Endodermal cell (in vitro differentiated cells): Measurements from ENCODE around the gene PLXNB2. TPM values are rescaled to one million over a fixed set of nuclear protein-coding genes. Genes with fewer than 3 reads are reported as not detected.

Experiments
- DNase-seq: peaks from one replicate; pipeline ENCODE4 v3.0.0-alpha.2; 2017
- H3K27ac ChIP-seq: 2 replicates; pipeline ENCODE4 v1.5.1; 2013; ENCODE audit warnings: mild to moderate bottlenecking, low read depth, low read length, moderate library complexity
- H3K27me3 ChIP-seq: 2 replicates; pipeline ENCODE4 v1.6.1; 2013; ENCODE audit warnings: mild to moderate bottlenecking, low read length, moderate library complexity; ENCODE audit not compliant: insufficient read depth, control insufficient read depth, poor library complexity, severe bottlenecking
- H3K36me3 ChIP-seq: 2 replicates; pipeline ENCODE4 v1.7.0; 2013; ENCODE audit warnings: mild to moderate bottlenecking, low read length, moderate library complexity; ENCODE audit not compliant: control insufficient read depth, insufficient read depth
- H3K4me1 ChIP-seq: one replicate; pipeline ENCODE4 v1.7.0; 2013; ENCODE audit warnings: low read length; ENCODE audit not compliant: control insufficient read depth, insufficient read depth
- H3K4me3 ChIP-seq: 2 replicates; pipeline ENCODE4 v1.5.1; 2013; ENCODE audit warnings: mild to moderate bottlenecking, low read length, moderate library complexity
- H3K9ac ChIP-seq: 2 replicates; pipeline ENCODE4 v1.6.1; 2013; ENCODE audit warnings: mild to moderate bottlenecking, low read length, moderate library complexity; ENCODE audit not compliant: poor library complexity, severe bottlenecking; ENCODE audit errors: extremely low read depth
- H3K9me3 ChIP-seq: 2 replicates; pipeline ENCODE4 v1.6.1; 2013; ENCODE audit warnings: mild to moderate bottlenecking, low read length, moderate library complexity; ENCODE audit not compliant: control insufficient read depth
- H3K27ac Mint-ChIP-seq: 2 replicates; pipeline ENCODE4 v1.8.0; 2020; ENCODE audit warnings: mixed read lengths
- H3K27me3 Mint-ChIP-seq: 2 replicates; pipeline ENCODE4 v1.8.0; 2021; ENCODE audit warnings: mild to moderate bottlenecking, mixed read lengths; ENCODE audit not compliant: insufficient read depth
- H3K36me3 Mint-ChIP-seq: 2 replicates; pipeline ENCODE4 v1.8.0; 2020; ENCODE audit warnings: low read depth, mixed read lengths
- H3K4me1 Mint-ChIP-seq: 2 replicates; pipeline ENCODE4 v1.8.0; 2020; ENCODE audit warnings: mixed read lengths
- H3K4me3 Mint-ChIP-seq: 2 replicates; pipeline ENCODE4 v1.8.0; 2020; ENCODE audit warnings: mild to moderate bottlenecking, moderate library complexity, mixed read lengths
- H3K9me3 Mint-ChIP-seq: 2 replicates; pipeline ENCODE4 v1.8.0; 2020; ENCODE audit warnings: mild to moderate bottlenecking, mixed read lengths
- WGBS, 2 experiments: methylation state at CpG; one replicate each; pipeline versions ENCODE4 v1.1.5 to v1.1.7; 2013; ENCODE audit warnings: missing lambda C conversion rate in 2 of 2, mixed read lengths in 1 of 2; ENCODE audit not compliant: insufficient coverage in 1 of 2, insufficient read length in 1 of 2; 5-methylcytosine and 5-hydroxymethylcytosine counted together
- long read RNA-seq, 4 experiments: library from polyadenylated mRNA in 2 of 4; library from RNA in 1 of 4; library from capped mRNA in 1 of 4; stranded (forward) in 3 of 4; unstranded in 1 of 4; transcript quantifications; one replicate each; pipeline ENCODE4 v2.0.0, GENCODE V29; 2020 to 2021; ENCODE audit warnings: inconsistent platforms in 1 of 4
- polyA plus RNA-seq, 2 experiments: library from polyadenylated mRNA; stranded (reverse); fragments of 50-300 nt; gene quantifications; one replicate each; pipeline ENCODE4 v1.2.3, GENCODE V29; 2013
- total RNA-seq, 2 donors: library from RNA; stranded (reverse); fragmentation: NEBNext Ultra II Directional in 1 of 2; extraction: Animal tissue kit (Norgen Biotek cat#: 25700) in 1 of 2; gene quantifications; 2 replicates in 1 of 2; 3 replicates in 1 of 2; pipeline ENCODE4 v1.2.1, GENCODE V29; 2021
- TF ChIP-seq, protein P1 (sequence below): fragments of 200-600 bp; sonication (generic); conservative IDR thresholded peaks from 2 replicates; pipeline ENCODE4 v1.5.0; 2021; ENCODE audit warnings: antibody characterized with exemption, mild to moderate bottlenecking

Gene PLXNB2, protein sequence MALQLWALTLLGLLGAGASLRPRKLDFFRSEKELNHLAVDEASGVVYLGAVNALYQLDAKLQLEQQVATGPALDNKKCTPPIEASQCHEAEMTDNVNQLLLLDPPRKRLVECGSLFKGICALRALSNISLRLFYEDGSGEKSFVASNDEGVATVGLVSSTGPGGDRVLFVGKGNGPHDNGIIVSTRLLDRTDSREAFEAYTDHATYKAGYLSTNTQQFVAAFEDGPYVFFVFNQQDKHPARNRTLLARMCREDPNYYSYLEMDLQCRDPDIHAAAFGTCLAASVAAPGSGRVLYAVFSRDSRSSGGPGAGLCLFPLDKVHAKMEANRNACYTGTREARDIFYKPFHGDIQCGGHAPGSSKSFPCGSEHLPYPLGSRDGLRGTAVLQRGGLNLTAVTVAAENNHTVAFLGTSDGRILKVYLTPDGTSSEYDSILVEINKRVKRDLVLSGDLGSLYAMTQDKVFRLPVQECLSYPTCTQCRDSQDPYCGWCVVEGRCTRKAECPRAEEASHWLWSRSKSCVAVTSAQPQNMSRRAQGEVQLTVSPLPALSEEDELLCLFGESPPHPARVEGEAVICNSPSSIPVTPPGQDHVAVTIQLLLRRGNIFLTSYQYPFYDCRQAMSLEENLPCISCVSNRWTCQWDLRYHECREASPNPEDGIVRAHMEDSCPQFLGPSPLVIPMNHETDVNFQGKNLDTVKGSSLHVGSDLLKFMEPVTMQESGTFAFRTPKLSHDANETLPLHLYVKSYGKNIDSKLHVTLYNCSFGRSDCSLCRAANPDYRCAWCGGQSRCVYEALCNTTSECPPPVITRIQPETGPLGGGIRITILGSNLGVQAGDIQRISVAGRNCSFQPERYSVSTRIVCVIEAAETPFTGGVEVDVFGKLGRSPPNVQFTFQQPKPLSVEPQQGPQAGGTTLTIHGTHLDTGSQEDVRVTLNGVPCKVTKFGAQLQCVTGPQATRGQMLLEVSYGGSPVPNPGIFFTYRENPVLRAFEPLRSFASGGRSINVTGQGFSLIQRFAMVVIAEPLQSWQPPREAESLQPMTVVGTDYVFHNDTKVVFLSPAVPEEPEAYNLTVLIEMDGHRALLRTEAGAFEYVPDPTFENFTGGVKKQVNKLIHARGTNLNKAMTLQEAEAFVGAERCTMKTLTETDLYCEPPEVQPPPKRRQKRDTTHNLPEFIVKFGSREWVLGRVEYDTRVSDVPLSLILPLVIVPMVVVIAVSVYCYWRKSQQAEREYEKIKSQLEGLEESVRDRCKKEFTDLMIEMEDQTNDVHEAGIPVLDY (N-terminal part only)
- total RNA-seq, result 10 to 100 TPM; 94.7 to 97.7 TPM
- polyA plus RNA-seq (2013, experiment 1 of 2), result 108 TPM
- polyA plus RNA-seq (2013, experiment 2 of 2), result 109 TPM
- long read RNA-seq, experiment 1, partial matches to known transcripts, result 18 of 21 reads
- long read RNA-seq, experiment 1, other reads (novel, unspliced or antisense), result 2 of 21 reads
- long read RNA-seq, experiment 2, full-length matches to known transcripts, result 8 of 79 reads
- long read RNA-seq, experiment 2, partial matches to known transcripts, result 42 of 79 reads
- long read RNA-seq, experiment 2, other reads (novel, unspliced or antisense), result 29 of 79 reads
- long read RNA-seq, experiment 3, full-length matches to known transcripts, result 14 of 102 reads
- long read RNA-seq, experiment 3, partial matches to known transcripts, result 42 of 102 reads
- long read RNA-seq, experiment 3, other reads (novel, unspliced or antisense), result 46 of 102 reads
- long read RNA-seq, experiment 4, partial matches to known transcripts, result 1 of 1 reads
- long read RNA-seq, experiment 4, other reads (novel, unspliced or antisense), result 0 of 1 reads

DNA sequence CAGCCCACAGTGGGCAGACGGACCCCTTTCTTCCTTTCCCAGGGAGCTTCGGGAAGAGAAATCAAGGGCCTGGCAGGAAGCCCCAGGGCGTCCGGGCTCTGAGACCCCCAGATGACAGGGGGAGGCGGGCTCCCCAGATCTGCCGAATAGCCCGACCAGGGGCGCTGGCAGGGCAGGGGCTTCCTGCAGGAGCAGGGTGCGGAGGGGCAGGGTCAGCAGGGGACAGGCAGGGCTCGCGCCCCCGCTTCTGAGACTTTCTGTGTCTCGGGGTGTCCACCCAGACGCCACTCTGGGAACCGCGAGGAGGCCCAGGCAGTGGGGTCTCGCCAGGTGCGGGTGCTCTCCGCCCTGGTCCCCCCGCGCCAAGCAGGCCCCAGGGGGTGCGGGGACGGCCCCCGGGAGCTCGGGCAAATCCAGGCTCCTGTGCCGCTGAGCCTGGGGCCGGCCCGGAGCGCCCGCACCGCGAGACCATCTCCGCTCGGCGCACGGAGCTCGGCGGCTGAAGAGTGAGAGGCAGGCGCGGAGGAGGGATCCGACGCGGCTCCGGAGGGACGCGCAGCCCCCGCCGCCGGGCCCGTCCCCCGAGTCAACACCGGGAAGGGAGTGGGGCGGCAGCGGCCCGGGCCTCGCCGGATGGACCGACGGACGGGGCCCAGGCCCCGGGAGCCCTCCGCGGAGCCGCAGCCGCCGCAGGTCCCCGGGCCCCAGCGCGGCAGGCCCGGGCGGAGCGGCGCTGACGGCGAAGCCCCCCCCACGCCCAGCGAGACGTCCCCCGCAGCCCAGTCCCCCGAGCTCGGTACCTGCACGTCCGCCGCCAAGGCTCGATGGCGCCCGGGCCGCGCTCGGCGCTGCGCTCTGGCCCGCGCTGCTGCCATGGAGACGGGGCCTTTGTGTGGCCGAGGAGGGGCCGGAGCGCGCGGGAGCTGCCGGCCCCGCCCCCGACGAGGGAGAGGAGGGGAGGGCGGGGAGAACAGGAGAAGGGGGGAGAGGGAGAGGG lies at the start of gene PLXNB2:
PLXNB2 (minus strand) TSS at position 894 of the 997 bp plus-strand sequence. CDS start 17,062 bp downstream, outside the sequence.
- TF ChIP-seq, protein P1, sequence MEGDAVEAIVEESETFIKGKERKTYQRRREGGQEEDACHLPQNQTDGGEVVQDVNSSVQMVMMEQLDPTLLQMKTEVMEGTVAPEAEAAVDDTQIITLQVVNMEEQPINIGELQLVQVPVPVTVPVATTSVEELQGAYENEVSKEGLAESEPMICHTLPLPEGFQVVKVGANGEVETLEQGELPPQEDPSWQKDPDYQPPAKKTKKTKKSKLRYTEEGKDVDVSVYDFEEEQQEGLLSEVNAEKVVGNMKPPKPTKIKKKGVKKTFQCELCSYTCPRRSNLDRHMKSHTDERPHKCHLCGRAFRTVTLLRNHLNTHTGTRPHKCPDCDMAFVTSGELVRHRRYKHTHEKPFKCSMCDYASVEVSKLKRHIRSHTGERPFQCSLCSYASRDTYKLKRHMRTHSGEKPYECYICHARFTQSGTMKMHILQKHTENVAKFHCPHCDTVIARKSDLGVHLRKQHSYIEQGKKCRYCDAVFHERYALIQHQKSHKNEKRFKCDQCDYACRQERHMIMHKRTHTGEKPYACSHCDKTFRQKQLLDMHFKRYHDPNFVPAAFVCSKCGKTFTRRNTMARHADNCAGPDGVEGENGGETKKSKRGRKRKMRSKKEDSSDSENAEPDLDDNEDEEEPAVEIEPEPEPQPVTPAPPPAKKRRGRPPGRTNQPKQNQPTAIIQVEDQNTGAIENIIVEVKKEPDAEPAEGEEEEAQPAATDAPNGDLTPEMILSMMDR, result no peak
- H3K4me1 ChIP-seq, result peaks cover 3% of the 10 kb centered on the region
- H3K9ac ChIP-seq, result peak within 1 kb of the TSS; percentile 68

DNA sequence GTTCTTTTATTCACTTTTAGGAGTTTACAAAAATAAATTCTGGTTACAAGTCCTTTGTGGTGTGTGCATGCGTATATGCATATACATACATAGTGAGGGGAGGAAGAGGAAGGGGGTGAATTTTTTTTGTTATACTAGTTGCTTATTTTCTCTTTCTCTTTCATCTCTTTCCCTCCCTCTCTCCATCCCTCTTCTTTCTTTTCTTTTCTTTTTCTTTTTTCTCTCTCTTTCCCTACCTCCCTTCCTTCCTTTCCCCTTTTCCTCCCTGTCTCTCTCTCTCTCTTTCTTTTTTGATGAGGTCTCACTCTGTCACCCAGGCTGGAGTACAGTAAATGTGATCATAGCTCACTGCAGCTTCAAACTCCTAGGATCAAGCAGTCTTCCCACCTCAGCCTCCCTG lies 49.8 kb upstream of the PLXNB2 start:
- no CpG with 5 or more reads among the region's 1 CpG for WGBS, 2 experiments
- H3K36me3 Mint-ChIP-seq, result peaks cover 25% of the 10 kb centered on the region
- no peak overlapping the region for H3K27ac Mint-ChIP-seq

More for the DNA sequence above, at the start of gene PLXNB2:
- H3K27me3 Mint-ChIP-seq, result peaks cover 2% of the 10 kb centered on the region
- H3K36me3 ChIP-seq, result no peaks in the 10 kb centered on the region
- peak within 1 kb of the TSS; percentile 84 for H3K4me3 ChIP-seq
- no peaks in the 10 kb centered on the region for H3K27me3 ChIP-seq
- H3K36me3 Mint-ChIP-seq, result no peaks in the 10 kb centered on the region
- H3K9me3 Mint-ChIP-seq, result no peaks in the 10 kb centered on the region
- no peaks in the 10 kb centered on the region for H3K9me3 ChIP-seq
- H3K4me1 Mint-ChIP-seq, result peaks cover 14% of the 10 kb centered on the region
- peak within 1 kb of the TSS; percentile 67 for H3K4me3 Mint-ChIP-seq
- peak within 1 kb of the TSS; percentile 70 for H3K27ac ChIP-seq
- no peak within 1 kb of the TSS for H3K27ac Mint-ChIP-seq
- WGBS, 2 experiments, result 0 to 1% methylated on average over 39 to 97 of the region's 105 CpGs
- peak; percentile 86 for DNase-seq

More for the DNA sequence above, 49.8 kb upstream of the PLXNB2 start:
- Histone ChIP-seq H3K4me3 (no peak overlapping the region), H3K9me3 (no peaks in the 10 kb centered on the region), H3K27ac (no peak overlapping the region), H3K9ac (no peak overlapping the region), H3K27me3 (no peaks in the 10 kb centered on the region), H3K4me1 (no peaks in the 10 kb centered on the region), H3K36me3 (peaks cover 41% of the 10 kb centered on the region)
- no peak overlapping the region for H3K4me3 Mint-ChIP-seq
- H3K27me3 Mint-ChIP-seq, result no peaks in the 10 kb centered on the region
- no peak for DNase-seq
- TF ChIP-seq, protein P1, result no peak
- H3K4me1 Mint-ChIP-seq, result peaks cover 8% of the 10 kb centered on the region
- no peaks in the 10 kb centered on the region for H3K9me3 Mint-ChIP-seq
